ENCODE measurements around the gene KIAA1958.

GRCh38 chr9:112711050-112711689 is 224.5 kb downstream of the KIAA1958 start:
- TF ChIP-seq CTCF (IDR thresholded peaks at IDR 0.05) (peak; percentile 12 to 34 (median 23)), POLR2A (IDR thresholded peaks at IDR 0.05) (no peak)
